Measurements from ENCODE around the gene CCNH. TPM values are rescaled to one million over a fixed set of nuclear protein-coding genes. Genes with fewer than 3 reads are reported as not detected.
A peak's percentile ranks its signal among the peaks of the same experiment; 100 is the strongest.

The CCNH gene
- polyA plus RNA-seq, 1 donor, result 55.8 TPM

GRCh38 chr5:87404359-87404758 is 8.4 kb downstream of the CCNH start:
- no peak for DNase-seq

- DNase-seq, result no peak
Observed at GRCh38 chr5:87403899-87404298, 8.8 kb downstream of the CCNH start.

- DNase-seq, result no peak
Observed at GRCh38 chr5:87403409-87403808, 9.3 kb downstream of the CCNH start.

GRCh38 chr5:87401626-87402025 is 11.1 kb downstream of the CCNH start:
- DNase-seq, result no peak

GRCh38 chr5:87400305-87400899 is 12.3 kb downstream of the CCNH start:
- DNase-seq, result peak; percentile 5

GRCh38 chr5:87399720-87400119 is 13.0 kb downstream of the CCNH start:
- no peak for DNase-seq

GRCh38 chr5:87398981-87399614 is 13.6 kb downstream of the CCNH start:
- DNase-seq, result no peak

GRCh38 chr5:87394411-87395165 is 18.1 kb downstream of the CCNH start:
- DNase-seq, result no peak

GRCh38 chr5:87393331-87393730 is 19.4 kb downstream of the CCNH start:
- no peak for DNase-seq

GRCh38 chr5:87392801-87393200 is 19.9 kb downstream of the CCNH start:
- DNase-seq, result no peak

GRCh38 chr5:87392170-87392569 is 20.6 kb downstream of the CCNH start:
- DNase-seq, result no peak

- no peak for DNase-seq
Observed at GRCh38 chr5:87390576-87391199, 22.0 kb downstream of the CCNH start.

GRCh38 chr5:87390075-87390474 is 22.7 kb downstream of the CCNH start:
- no peak for DNase-seq

- no peak for DNase-seq
Observed at GRCh38 chr5:87389296-87390034, 23.3 kb downstream of the CCNH start.

GRCh38 chr5:87388129-87388528 is 24.6 kb downstream of the CCNH start:
- DNase-seq, result no peak

- DNase-seq, result no peak
Observed at GRCh38 chr5:87385802-87386201, 26.9 kb downstream of the CCNH start.

- DNase-seq, result no peak
Observed at GRCh38 chr5:87383216-87383615, 29.5 kb downstream of the CCNH start.

- no peak for DNase-seq
Observed at GRCh38 chr5:87382224-87382623, 30.5 kb downstream of the CCNH start.

GRCh38 chr5:87372705-87373104 is 40.0 kb downstream of the CCNH start:
- DNase-seq, result no peak

GRCh38 chr5:87369431-87369830 is 43.3 kb downstream of the CCNH start:
- DNase-seq, result no peak

- DNase-seq, result no peak
Observed at GRCh38 chr5:87368601-87369000, 44.1 kb downstream of the CCNH start.

GRCh38 chr5:87367243-87367642 is 45.5 kb downstream of the CCNH start:
- no peak for DNase-seq
